NCI-H1930 (cell line): Measurements from ENCODE around the gene TP53RK.

ENCODE experiments used
- DNase-seq, 2 experiments: peaks; one replicate each; lab custom pipeline; 2025; lab: John Stamatoyannopoulos, UW

Gene TP53RK

DNA sequence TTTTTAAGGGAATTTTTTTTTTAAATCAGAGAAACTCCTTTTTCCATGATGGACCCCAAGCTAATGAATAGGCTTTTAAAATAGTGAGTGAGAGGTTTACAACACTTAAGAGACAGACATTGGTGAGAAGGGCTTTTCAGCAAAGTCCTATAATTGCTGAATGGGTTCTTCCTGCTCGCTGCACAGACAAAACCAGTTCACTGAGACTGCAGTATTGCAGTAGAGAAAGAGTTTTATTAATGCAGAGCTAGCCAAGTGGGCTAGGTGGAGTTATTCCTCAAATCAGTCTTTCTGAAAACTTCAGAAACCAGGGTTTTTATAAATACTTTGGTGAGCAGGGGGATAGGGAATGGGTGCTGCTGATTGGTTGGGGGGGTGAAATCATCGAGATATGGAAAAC lies 17.0 kb upstream of the TP53RK start:
- no peak for DNase-seq

DNA sequence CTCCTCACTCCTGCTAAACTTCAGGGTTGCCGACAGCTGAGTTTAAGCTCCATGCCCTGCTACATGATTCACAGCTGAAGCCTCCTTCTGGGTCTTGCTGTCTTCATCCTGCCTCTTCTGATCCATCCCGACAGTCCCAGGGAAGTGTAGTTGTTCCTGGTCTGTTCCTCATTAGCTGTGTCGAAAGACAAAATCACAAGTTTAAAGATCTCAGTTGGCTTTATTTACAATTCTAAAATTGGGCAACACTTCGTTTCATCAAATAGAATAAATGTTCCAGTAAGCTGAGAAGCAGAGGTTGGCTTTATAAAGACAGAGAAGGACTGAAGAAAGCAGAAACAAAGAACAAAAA lies 16.1 kb upstream of the TP53RK start:
- DNase-seq, result no peak

GRCh38 chr20:46704714-46705377 lies 15.6 kb upstream of the TP53RK start:
- no peak for DNase-seq

DNA sequence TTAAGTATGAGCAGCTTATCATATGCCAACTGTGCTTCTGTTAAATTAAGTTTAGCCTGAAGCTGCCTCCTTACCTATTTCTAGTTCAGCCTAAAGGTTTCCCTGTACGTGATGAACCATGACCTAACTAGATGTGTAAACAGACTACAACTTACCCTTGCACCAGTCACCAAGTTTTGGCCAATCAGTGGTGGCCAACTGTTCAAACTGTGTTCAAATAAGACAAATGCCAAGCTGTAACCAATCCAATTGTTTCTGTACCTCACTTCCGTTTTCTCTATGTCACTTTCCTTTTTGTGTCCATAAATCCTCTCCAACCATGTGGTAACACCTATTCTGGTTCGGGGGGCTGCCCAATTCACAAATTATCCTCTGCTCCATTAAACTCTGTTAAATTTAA lies 14.2 kb upstream of the TP53RK start:
- no peak for DNase-seq

DNA sequence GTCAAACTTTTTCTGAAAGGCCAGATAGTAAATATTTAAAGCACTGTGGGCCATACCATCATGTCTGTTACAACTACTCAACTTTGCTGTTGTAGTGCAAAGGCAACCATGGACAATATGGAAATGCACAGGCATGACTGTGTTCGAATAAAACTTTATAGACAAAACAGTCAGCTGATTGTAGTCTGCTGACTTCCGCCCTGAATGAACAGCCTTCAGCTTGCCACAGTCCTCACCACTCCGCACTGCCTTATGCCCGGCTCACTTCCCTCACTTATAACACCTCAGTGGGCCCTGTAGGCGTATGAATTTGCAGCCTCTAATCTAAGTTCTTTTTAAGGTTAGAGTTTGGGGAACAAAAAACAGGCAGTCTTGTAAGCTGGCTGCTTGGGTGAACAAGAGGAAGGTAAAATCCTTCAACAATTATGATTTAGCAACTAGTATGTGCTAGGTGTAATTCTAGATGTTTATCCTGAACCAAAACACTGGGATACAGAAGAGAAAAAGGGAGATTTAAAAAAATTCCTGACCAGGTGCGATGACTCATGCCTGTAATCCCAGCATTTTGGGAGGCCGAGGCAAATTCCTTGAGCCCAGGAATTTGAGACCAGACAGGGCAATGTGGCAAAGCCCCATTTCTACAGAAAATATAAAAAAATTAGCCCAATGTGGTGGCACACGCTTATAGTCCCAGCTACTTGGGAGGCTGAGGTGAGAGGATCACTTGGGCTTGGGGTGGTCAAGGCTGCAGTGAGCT lies 13.4 kb upstream of the TP53RK start:
- DNase-seq, result no peak

- no peak for DNase-seq
Measured at GRCh38 chr20:46701986-46702385, 12.7 kb upstream of the TP53RK start.

GRCh38 chr20:46701556-46701955 lies 12.3 kb upstream of the TP53RK start:
- no peak for DNase-seq

- DNase-seq, result no peak
Measured at GRCh38 chr20:46701057-46701456, 11.8 kb upstream of the TP53RK start.

GRCh38 chr20:46700481-46700880 lies 11.2 kb upstream of the TP53RK start:
- no peak for DNase-seq

DNA sequence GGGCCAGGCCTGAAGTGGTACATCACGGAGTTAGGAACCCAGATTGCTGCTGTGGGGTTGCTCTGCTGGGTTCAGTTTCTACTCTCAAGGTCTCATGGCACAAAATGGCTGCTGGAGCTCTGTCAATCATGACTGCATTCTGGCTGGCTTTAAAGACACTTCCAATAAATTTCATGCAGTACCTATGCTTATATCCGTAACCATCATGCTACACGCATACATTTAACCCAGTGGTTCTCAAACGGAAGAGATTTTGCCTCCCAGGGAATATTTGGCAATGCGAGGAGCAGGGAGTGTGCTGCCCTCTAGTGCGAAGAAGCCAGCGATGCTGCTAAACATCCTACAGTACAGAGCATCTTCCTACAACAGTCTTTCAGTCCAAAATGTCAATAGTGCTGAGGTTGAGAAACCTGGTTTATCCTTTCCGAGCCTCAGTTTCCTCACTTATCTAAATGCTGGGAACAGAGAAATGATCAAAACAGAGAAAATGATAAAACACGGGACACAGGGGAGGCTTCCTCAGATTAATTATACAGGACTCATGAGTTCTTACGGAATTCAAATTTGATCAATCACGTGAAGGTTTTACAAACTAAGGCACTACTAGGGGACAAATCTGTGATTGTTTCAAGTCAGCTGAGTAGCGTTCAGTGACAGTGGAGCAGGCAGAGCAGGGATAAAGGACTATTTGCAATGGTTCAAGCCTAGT lies 10.6 kb upstream of the TP53RK start:
- DNase-seq, result no peak

- DNase-seq, result no peak
Measured at GRCh38 chr20:46698788-46699187, 9.5 kb upstream of the TP53RK start.

DNA sequence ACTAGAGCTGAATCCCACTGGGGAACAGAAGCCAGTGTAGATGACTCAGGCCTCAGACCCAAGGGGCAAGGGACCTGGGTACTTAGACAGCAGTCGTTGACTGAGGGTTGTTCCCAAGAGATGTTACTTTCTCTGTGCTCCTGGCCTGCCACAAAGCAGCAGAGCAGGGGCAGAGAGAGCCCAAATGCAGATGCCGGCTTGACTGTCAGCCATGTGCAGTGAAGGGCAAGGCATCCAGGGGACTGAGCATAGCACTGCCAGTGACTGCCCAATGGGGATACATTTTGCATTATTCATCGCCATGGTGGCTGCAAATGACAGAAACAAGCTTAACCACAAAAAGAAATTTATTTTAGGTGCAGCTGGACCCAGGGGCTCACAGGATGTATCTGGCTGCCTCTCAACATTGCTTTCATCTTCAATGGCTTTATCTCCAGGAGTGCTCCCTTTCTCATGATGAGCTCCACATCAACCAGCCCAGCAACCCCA lies 7.6 kb upstream of the TP53RK start:
- no peak for DNase-seq

DNA sequence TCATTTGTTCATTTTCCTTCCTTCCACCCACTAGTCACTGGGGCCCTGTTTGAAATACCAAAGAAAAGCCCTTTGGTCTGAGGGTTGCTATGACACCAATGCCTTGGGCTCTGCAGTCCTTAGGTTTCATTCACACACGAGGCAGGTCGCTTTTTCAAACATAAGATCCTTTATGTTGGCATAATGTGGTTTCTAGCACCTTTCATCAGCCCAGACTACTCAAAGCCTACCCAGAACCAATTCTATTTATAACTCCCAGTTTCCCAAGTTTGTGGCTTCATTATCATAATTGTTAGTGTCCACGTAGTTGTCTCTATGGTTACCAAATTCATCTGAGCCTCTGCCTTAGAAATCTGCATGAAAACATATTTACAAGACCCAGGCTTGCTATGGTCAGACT lies 6.6 kb upstream of the TP53RK start:
- peak in 1 of 2 experiments; percentile 45 for DNase-seq

GRCh38 chr20:46694484-46694883 lies 5.2 kb upstream of the TP53RK start:
- no peak for DNase-seq

GRCh38 chr20:46691196-46691595 lies 2.0 kb upstream of the TP53RK start:
- DNase-seq, result no peak

DNA sequence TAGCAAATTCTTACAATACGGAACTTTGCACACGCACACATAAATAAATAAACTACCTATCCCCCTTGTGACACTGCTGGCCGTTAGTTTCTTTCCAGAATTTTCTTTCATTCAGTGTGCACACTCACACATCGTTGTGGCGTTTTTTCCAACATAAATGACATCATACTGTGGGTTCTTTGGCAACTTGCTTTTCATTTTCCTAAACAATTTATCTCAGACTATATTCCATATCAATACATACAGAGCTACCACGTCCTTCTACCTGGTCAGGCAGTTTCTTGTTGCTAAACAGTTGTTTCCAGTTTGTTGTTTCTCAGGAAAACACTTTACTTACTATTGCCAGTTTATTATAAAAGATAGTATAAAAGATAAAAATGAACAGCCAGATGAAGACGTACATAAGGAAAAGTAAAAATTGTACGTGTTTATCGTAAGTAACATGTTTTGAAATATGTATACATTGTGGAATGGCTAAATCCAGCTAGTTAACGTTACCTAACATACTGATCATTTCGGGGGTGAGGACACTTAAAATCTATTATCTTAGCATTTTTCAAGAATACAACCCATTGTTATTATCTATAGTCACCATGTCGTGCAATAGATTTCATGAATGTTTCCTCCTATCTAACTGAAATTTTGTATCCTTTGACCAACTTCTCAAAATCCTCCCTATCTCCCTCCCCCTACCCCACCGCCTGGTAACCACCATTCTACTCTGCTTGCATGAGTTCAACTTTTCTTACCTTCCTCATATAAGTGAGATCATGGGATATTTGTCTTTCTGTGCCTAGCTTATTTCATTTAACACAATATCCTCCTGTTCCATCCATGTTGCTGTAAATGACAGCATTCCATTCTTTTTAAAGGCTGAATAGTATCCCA lies 1.2 kb upstream of the TP53RK start:
- DNase-seq, result no peak

- no peak for DNase-seq
Measured at GRCh38 chr20:46689754-46690085, 476 bp upstream of the TP53RK start.

DNA sequence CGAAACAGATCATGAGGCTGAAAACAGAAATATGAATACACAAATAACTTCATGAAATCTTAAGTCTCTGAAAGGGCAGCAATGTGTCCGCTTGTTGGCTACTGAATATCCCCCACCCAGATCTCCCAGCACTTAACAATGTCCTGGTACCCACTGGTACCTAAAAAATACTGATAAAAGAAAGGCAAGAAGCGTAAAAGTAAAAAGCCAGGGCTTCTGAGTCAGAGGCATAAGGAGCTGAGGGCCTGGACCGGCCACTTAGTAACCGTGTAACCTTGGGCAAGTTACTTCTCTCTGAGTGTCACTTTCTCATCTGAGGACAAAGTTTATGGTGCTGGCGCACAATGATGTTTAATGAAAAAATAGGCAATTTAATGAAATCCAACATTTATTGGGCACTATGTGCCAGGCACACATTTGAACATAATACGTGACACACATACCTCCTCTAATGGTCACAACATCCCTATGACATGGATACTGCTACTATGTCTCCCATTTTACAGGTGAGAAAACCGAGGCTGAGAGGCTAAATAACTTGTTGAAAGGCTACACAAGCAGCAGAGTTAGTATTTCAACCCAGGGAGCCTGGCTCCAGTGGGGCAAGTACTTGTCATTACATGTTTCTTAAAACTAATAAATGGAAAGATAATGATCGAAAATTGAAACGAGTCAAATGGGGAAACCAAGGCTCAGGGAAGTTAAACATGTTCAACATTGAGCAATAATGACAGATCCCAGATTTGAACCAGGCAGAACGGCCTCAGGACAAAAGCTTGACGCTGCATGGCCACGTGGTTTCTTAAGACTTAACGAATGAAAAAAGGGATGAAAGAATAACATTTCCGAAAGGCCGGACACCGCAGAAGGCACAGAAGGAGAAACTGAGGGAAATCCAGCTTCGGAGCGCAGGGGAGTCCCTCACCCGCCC lies 828 bp downstream of the TP53RK start:
- no peak for DNase-seq

GRCh38 chr20:46683939-46684750 lies 5.1 kb downstream of the TP53RK start:
- no peak for DNase-seq

DNA sequence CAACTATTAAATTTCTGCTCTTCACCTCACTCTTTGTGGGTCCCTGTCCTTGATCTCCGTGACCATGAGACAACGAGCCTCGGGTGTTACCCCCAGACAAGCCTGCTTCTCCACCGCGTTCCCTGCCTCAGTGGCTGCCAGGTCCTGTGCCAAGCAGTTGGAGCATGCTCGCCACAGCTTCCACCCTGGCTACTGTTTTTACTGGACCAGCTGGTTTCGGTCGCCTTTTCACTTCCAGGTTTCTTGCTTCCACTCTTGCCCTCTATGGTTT lies 5.6 kb downstream of the TP53RK start:
- DNase-seq, result no peak
